GM18526 (cell line): ENCODE results near the gene CD27.
A peak's percentile ranks its signal among the peaks of the same experiment; 100 is the strongest.

Experiments used
- POLR2A ChIP-seq: IDR thresholded peaks from 3 replicates; pipeline ENCODE4 v1.6.1; 2011; ENCODE audit not compliant: insufficient read length; ENCODE audit errors: extremely low read depth

The CD27 gene

DNA sequence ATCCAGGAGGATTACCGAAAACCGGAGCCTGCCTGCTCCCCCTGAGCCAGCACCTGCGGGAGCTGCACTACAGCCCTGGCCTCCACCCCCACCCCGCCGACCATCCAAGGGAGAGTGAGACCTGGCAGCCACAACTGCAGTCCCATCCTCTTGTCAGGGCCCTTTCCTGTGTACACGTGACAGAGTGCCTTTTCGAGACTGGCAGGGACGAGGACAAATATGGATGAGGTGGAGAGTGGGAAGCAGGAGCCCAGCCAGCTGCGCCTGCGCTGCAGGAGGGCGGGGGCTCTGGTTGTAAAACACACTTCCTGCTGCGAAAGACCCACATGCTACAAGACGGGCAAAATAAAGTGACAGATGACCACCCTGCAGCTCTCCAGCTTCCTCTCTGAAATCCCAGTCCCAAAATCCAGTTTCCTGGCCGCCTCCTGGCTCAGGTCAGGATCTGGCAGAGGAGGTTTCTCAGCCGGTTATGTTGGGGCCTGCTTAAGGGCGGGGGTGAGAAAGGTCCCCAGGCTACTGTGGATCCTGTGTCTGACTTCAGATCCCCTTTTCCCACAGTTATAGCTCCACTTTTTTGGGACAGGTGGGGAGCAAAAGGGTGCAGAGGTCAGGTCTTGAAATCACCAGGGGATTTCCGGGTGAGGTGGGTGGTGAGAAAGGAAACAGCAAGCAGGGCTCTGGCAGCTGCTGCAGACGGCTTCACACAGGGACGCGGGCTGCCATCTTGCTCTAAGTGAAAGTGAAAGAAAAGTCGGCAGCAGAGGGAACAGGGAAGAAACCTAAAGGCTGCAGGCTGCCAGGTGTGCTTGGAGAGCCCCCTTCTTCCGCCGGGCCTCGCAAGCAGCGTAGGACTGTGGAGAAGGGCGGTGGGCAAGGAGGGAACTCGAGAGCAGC is 6.8 kb downstream of the CD27 start, which contains the start of gene TAPBPL:
TSS of gene TAPBPL (plus strand) at position 695 of the 897 bp plus-strand sequence. CDS start 207 bp downstream, outside the sequence.
- peak; percentile 59 for TF ChIP-seq POLR2A

GRCh38 chr12:6452245-6452943 is 7.6 kb downstream of the CD27 start:
- TF ChIP-seq POLR2A = no peak

- peak; percentile 44 for TF ChIP-seq POLR2A
Measured at GRCh38 chr12:6452944-6453630, 8.3 kb downstream of the CD27 start.

GRCh38 chr12:6457220-6457945 is 12.6 kb downstream of the CD27 start:
- TF ChIP-seq POLR2A = no peak

DNA sequence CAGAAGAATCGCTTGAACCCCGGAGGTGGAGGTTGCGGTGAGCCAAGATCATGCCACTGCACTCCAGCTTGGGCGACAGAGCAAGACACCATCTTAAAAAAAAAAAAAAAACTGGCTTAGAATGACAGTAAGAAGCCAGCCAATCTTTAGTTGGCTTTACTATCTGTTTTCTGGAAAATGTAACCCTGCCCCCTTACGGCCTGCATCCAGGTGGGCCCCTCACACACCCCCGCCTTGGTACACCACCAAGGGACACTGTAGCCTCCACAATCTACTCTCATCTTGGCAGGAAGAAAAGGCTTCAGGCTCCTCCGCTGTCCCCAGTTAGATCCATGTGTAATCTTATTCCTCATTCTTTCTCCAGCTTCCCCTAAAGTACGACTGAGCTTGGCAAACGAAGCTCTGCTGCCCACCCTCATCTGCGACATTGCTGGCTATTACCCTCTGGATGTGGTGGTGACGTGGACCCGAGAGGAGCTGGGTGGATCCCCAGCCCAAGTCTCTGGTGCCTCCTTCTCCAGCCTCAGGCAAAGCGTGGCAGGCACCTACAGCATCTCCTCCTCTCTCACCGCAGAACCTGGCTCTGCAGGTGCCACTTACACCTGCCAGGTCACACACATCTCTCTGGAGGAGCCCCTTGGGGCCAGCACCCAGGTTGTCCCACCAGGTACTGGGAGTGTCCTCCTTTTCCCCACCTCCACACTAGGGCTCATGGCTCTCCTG is 13.7 kb downstream of the CD27 start:
- TF ChIP-seq POLR2A = no peak

DNA sequence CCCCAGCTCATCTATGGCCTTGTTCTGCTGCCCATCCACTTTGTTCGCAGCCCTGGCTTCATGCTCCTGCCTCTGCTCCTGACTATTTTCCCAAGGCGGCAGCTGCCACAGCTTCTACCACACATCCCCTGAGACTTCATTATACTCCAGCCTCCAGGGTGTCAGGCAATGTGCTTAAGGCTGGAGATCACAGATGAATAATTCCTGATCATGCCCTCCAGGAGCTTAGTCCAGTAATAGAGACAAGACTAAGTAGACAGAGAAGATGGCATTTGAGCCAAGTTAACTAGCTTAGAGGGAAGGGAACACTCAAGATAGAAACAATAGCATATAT is 14.2 kb downstream of the CD27 start:
- TF ChIP-seq POLR2A = no peak

GRCh38 chr12:6460751-6461371 is 16.1 kb downstream of the CD27 start:
- TF ChIP-seq POLR2A = peak; percentile 38

GRCh38 chr12:6461401-6462233 is 16.9 kb downstream of the CD27 start:
- peak; percentile 70 for TF ChIP-seq POLR2A

GRCh38 chr12:6462234-6462995 is 17.7 kb downstream of the CD27 start:
- no peak for TF ChIP-seq POLR2A

DNA sequence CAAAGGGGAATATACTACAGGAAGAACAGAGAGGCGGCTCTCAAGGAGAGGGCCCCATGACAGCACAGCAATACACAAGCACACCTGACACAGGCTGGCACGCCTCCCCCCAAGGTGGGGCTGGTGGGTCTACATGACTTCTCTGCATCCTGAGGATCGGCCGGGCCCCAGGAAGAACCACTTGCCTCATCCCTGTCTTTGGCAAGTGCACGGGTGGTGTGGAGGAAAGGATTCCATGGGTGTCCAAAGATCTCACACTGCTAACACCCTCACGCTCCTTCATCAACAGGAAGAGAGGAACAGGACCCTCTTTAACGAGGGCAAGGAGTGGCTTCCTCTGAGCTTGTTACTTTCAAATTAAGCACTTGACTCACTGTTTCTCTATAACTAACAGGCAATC is 18.5 kb downstream of the CD27 start:
- no peak for TF ChIP-seq POLR2A

DNA sequence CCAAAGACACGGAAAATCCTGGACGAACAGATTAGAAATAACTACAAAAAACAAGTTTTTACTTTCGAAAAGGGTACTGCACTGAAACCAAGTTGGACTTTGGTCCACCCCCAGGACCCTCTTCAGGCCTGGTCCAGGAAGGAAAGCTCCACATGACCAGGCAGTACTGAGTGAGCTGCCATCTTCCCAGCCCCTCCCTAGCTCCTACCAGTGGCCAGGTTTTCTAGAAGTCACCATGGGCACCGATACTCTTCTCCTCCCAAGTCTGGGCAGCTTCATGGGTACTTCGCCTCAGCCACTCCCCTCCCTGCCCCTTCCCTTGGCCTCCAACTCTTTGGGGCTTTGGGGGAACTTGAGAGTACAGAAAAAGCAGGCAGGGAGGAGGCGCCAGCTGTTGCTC is 19.1 kb downstream of the CD27 start:
- TF ChIP-seq POLR2A = no peak

DNA sequence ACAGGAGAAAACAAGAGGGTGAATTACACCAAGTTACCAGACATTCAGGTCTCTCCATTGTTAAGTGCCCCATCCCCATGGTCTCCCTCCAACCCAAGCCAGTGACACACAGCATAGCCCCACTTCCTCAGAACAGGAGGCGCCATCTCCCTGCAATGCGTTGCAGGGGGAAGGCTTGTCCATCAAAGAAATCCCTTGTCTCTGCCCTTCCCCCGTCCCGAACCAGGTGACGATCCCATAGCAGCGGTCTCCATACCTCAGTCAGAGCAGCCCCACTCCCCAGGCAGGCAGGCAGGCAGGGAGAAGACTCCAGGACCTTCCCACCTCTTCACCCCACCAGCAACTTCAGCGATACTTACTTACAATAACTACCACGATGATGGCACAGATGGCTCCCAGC is 19.8 kb downstream of the CD27 start:
- TF ChIP-seq POLR2A = no peak
